Measurements from ENCODE around the gene PHACTR2.

GRCh38 chr6:143775336-143775735 is 97.6 kb downstream of the PHACTR2 start:
- TF ChIP-seq, protein P1, sequence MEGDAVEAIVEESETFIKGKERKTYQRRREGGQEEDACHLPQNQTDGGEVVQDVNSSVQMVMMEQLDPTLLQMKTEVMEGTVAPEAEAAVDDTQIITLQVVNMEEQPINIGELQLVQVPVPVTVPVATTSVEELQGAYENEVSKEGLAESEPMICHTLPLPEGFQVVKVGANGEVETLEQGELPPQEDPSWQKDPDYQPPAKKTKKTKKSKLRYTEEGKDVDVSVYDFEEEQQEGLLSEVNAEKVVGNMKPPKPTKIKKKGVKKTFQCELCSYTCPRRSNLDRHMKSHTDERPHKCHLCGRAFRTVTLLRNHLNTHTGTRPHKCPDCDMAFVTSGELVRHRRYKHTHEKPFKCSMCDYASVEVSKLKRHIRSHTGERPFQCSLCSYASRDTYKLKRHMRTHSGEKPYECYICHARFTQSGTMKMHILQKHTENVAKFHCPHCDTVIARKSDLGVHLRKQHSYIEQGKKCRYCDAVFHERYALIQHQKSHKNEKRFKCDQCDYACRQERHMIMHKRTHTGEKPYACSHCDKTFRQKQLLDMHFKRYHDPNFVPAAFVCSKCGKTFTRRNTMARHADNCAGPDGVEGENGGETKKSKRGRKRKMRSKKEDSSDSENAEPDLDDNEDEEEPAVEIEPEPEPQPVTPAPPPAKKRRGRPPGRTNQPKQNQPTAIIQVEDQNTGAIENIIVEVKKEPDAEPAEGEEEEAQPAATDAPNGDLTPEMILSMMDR (IDR thresholded peaks at IDR 0.05 in 4 of 5, conservative IDR thresholded peaks at IDR 0.05 in 1 of 5), result no peak
- TF ChIP-seq POLR2A (IDR thresholded peaks at IDR 0.05), result no peak
